ENCODE results near the gene PLXNB1.

The PLXNB1 gene

DNA sequence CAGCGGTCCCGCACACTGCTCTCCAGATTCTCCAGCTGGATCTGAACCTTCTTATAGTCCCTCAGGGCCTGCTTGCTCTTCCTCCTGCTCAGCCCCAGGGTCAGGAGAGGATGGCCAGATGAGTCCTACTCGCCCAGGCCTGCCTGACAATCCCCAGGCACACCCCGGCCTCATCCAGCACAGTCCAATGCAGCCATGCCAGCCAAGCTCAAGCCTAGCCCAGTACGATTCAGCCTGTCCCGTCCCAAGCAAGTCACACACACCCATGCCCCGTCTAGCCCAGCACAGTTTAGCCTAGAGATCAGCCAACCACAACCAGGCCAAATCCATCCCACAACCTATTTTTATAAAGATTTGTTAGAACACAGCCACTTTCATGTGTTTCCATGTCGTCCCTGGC, 16.8 kb downstream of the PLXNB1 start:
- no peaks in the 10 kb centered on the region for H3K9me3 Mint-ChIP-seq
- no peak overlapping the region for H3K27ac Mint-ChIP-seq
- H3K27me3 Mint-ChIP-seq = no peaks in the 10 kb centered on the region
- H3K4me3 Mint-ChIP-seq = no peak overlapping the region
- no peak for ATAC-seq
- H3K4me1 Mint-ChIP-seq = no peaks in the 10 kb centered on the region
- DNase-seq = no peak
- H3K36me3 Mint-ChIP-seq (ENCODE audit: low read depth) = no peaks in the 10 kb centered on the region

DNA sequence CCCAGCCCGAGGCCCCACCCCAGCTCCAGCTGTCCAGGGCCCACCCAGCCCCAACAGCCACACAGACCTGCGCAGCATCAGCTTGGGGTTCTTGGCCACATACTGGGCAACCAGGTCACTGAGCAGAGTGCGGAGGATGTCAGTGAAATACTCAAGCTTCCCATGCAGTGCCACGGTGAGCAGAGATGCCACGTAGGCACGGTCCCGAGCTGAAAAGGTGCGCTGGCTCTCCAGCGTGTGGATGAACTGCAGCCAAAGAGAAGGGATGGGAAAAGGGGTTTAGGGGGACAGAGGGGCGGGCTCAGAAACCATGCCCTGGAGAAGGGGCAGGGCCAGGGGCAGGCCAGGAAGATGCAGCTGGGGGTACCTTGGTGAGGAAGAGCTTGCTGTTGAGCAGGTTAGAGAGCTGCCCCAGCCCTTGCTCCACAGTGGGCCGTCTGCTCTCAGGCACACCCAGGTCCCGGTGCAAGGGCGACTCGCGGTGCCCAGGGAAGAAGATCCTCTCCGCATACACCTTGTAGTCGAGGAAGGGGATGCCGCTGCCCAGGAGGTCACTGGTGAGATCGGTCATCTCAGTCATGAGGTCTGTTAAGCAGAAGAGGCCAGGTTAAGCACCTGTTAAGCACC, 17.4 kb downstream of the PLXNB1 start:
- no peak overlapping the region for H3K4me3 Mint-ChIP-seq
- ATAC-seq = no peak
- H3K9me3 Mint-ChIP-seq = no peaks in the 10 kb centered on the region
- no peaks in the 10 kb centered on the region for H3K36me3 Mint-ChIP-seq (ENCODE audit: low read depth)
- no peak overlapping the region for H3K27ac Mint-ChIP-seq
- no peaks in the 10 kb centered on the region for H3K27me3 Mint-ChIP-seq
- no peaks in the 10 kb centered on the region for H3K4me1 Mint-ChIP-seq
- no peak for DNase-seq

GRCh38 chr3:48411606-48412374, 18.1 kb downstream of the PLXNB1 start:
- ATAC-seq = no peak
- Mint-ChIP-seq H3K4me3 (no peak overlapping the region), H3K27ac (no peak overlapping the region)

DNA sequence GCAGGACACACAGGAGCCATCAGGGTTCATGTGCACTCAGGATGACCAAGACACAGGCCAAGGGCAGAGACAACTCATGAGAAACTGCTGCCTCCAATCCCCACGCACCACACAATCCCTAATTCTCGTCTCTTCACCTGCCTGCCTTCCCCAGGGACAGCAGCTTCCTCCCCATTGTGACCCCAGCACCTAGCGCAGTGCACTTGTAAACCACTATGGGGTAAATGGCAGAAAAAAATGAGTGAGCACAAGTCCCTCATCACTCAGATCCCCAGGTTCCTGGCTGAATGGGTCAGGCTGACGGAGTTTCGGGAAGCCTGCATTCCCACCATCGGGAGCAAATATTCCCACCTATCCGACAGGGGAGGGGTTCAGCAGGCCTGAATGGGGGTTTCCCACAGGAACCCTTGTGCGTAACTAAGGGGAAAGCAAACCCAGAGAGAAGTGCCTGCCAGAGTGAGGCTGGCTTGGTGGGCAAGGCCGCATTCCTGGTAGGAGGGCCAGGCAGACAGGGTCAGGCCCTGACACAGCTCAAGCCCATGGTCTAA, 18.8 kb downstream of the PLXNB1 start:
- H3K4me1 Mint-ChIP-seq = no peaks in the 10 kb centered on the region
- no peak for ATAC-seq

More at GRCh38 chr3:48411606-48412374, 18.1 kb downstream of the PLXNB1 start:
- Mint-ChIP-seq H3K4me1 (no peaks in the 10 kb centered on the region), H3K9me3 (no peaks in the 10 kb centered on the region), H3K27me3 (no peaks in the 10 kb centered on the region), H3K36me3 (ENCODE audit: low read depth) (no peaks in the 10 kb centered on the region)
- DNase-seq = no peak

DNA sequence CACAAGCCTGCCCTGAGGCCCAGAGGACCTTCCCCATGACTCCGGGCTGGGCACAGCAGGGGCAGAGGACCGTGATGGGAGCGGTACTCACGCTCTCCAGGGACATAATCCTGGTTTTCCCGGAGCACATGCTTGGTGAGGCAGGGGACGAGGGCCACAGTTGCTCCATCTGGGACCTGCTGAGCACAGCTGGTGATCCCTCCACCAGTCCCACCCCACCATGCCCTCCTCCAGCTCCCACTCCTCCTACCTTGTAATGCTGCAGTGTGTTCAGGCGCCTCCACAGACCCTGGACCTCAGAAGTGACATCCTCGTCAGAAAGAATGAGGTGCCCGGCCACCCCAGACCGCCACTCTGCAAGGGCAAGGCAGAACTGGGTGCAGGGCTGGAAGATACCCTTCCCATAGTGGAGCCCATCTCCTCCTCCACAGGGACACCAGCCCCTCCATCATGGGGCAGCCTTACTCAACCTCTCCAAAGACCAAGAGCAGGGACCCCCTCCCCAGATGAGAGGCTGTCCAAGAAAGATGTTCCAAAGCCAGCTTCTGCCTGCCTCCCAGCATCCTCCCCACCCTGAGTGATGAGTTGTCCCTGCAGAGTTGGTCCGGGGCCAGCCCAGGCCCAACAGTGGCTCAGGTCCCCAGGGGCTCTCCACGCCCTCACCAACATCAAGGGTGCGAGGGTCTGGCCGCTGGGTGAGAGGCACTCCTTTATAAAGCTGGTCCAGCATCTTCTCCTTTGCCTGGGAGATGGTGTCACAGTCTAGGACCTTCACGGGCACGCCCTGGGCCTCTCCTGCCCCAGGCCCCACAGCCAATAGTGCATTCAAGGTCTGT, 19.5 kb downstream of the PLXNB1 start:
- Mint-ChIP-seq H3K4me3 (no peak overlapping the region), H3K4me1 (no peaks in the 10 kb centered on the region), H3K36me3 (ENCODE audit: low read depth) (no peaks in the 10 kb centered on the region), H3K27me3 (no peaks in the 10 kb centered on the region), H3K9me3 (no peaks in the 10 kb centered on the region), H3K27ac (no peak overlapping the region)
- DNase-seq (no peak), ATAC-seq (no peak)

More for the DNA sequence above, 18.8 kb downstream of the PLXNB1 start:
- H3K36me3 Mint-ChIP-seq (ENCODE audit: low read depth) = no peaks in the 10 kb centered on the region
- H3K27me3 Mint-ChIP-seq = no peaks in the 10 kb centered on the region
- H3K27ac Mint-ChIP-seq = no peak overlapping the region
- no peaks in the 10 kb centered on the region for H3K9me3 Mint-ChIP-seq
- DNase-seq = no peak
- no peak overlapping the region for H3K4me3 Mint-ChIP-seq

GRCh38 chr3:48409291-48410201, 20.3 kb downstream of the PLXNB1 start:
- no peaks in the 10 kb centered on the region for H3K9me3 Mint-ChIP-seq
- H3K4me3 Mint-ChIP-seq = no peak overlapping the region
- no peak for DNase-seq
- H3K4me1 Mint-ChIP-seq = no peaks in the 10 kb centered on the region
- no peak for ATAC-seq
- no peak overlapping the region for H3K27ac Mint-ChIP-seq
- H3K27me3 Mint-ChIP-seq = no peaks in the 10 kb centered on the region
- H3K36me3 Mint-ChIP-seq (ENCODE audit: low read depth) = no peaks in the 10 kb centered on the region

DNA sequence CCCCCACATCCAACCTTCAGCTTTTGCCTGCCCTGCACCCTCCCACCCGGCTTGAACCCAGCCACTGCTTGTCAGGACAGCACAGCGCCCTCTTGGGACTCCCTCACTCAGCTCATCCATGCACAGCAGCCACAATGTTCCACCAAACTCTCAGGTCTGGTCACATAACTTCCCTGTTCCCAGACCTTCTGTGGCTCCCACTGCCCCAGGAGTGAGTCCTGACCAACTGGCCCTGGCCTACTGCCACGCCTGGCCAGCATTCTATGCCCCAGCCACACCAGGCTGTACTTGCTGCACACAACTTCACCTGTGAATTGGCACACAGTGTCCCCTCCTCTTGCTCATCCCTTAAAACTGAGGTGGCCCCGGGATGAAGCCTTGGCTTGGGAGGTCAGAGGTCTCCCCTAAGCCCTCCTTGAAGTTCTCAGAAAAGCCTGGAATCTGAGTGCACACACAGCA, 21.0 kb downstream of the PLXNB1 start:
- H3K9me3 Mint-ChIP-seq = no peaks in the 10 kb centered on the region
- H3K27me3 Mint-ChIP-seq = no peaks in the 10 kb centered on the region
- H3K4me1 Mint-ChIP-seq = no peaks in the 10 kb centered on the region
- DNase-seq = no peak
- no peak for ATAC-seq
- H3K36me3 Mint-ChIP-seq (ENCODE audit: low read depth) = no peaks in the 10 kb centered on the region
- H3K4me3 Mint-ChIP-seq = no peak overlapping the region
- H3K27ac Mint-ChIP-seq = no peak overlapping the region

DNA sequence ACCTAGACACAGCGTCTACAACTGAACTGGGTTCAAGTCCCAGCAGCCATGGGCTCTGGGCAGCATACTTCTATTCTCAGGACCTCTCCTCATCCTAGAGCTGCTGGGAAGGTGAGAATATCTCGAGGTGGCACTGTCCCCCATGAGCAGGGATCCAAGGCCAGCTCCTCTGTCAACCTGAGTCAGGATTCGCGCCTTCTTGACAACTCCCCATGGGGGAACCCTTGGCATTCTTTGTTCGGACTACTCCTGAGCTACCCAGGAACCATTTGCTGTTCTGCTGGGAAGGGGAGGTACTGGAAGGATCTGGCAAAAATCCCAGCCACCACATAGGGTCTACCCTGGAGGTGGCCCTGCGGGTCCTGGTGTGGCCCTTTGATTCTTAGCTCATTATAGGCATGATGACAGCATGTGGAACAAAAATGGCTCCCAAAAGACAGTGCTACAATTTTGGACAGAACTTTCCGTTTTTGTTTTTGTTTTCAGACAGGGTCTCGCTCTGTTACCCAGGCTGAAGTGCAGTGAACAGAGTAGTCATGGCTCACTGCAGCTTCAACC, 22.3 kb downstream of the PLXNB1 start:
- no peak for ATAC-seq
- no peaks in the 10 kb centered on the region for H3K36me3 Mint-ChIP-seq (ENCODE audit: low read depth)
- no peak overlapping the region for H3K27ac Mint-ChIP-seq
- no peaks in the 10 kb centered on the region for H3K4me1 Mint-ChIP-seq
- no peak overlapping the region for H3K4me3 Mint-ChIP-seq
- DNase-seq = no peak
- no peaks in the 10 kb centered on the region for H3K9me3 Mint-ChIP-seq
- H3K27me3 Mint-ChIP-seq = no peaks in the 10 kb centered on the region

DNA sequence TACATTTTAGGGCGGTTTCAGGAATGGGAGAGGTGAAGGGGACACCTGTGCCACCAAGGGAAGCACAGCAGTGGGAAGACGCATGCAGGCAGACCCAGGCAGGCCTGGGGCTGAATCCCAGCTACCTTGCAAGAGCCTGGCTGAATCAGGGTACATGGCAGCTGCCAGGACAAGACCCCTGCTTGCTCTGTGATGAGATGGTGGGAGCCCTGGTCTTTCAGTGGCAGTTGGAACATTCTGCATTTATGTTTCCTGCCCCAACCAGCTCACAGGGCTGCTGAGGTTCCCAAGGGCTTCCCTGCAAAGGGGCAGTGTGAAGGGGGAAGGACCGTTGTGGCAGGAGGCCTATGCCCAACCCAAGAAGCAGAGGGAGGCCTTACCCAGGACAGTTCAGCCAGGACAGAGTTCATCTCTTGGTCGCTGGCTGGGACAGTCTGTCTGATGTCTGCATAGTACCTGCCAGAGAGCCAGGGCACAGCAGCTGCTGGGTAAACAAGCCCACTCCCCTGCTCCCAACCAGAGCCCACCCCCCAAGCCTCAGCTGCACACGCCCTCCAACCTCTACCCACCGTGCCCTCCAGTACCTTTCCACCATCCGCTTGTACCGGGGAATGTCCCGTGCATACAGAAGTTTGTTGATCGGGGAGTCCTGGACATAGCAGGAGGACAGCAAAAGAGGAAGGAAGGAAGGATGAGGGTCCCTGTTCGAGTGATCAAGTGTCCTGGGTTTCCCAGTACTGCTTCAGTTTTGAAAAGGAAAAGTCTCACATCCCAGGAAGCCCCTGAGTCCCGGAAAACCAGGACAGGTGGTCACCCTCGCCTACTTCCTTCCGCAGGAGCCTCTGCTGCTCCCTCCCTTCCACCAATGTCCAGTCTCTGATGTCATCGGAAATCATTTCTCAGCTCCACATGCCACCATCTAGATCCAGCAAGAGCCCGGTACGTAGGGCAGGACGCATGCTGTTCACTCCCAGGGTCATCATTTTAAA, 23.1 kb downstream of the PLXNB1 start:
- Mint-ChIP-seq H3K36me3 (ENCODE audit: low read depth) (no peaks in the 10 kb centered on the region), H3K4me1 (no peaks in the 10 kb centered on the region), H3K27ac (no peak overlapping the region), H3K4me3 (no peak overlapping the region), H3K9me3 (no peaks in the 10 kb centered on the region), H3K27me3 (no peaks in the 10 kb centered on the region)
- DNase-seq = no peak
- no peak for ATAC-seq

- H3K4me1 Mint-ChIP-seq = no peaks in the 10 kb centered on the region
- H3K36me3 Mint-ChIP-seq (ENCODE audit: low read depth) = no peaks in the 10 kb centered on the region
- DNase-seq = no peak
- H3K4me3 Mint-ChIP-seq = no peak overlapping the region
- no peaks in the 10 kb centered on the region for H3K9me3 Mint-ChIP-seq
- no peaks in the 10 kb centered on the region for H3K27me3 Mint-ChIP-seq
- H3K27ac Mint-ChIP-seq = no peak overlapping the region
- ATAC-seq = no peak
Observed at GRCh38 chr3:48405971-48406370, 23.9 kb downstream of the PLXNB1 start.

DNA sequence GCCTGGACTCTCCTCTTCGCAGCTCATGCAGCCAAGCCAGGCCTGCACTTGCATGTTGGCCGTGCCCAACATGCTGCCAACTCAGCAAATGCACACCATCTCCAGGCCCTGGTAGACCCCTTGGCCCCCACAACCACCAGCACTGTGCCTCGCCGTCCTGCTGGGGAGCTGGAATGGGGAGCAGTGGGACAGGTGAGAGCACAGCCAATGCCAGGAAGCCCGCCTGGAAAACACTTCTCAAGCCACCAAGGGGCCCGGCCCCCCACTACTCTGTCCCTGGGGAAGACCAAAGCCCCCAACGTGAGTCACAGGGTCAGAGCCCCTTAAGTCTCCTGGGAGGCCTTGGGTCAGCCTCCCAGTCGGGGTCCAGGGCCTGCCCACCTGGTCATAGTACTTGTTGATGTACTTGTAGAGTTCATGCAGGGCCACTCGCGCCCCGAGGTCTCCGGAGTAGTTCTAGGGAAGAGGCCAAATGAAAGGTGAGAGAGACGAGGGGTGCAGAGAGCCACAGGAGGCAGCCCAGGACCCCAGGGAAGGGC, 24.5 kb downstream of the PLXNB1 start:
- DNase-seq (no peak), ATAC-seq (no peak)
- H3K27ac Mint-ChIP-seq = no peak overlapping the region
- H3K4me1 Mint-ChIP-seq = no peaks in the 10 kb centered on the region
- H3K4me3 Mint-ChIP-seq = no peak overlapping the region
- H3K36me3 Mint-ChIP-seq (ENCODE audit: low read depth) = no peaks in the 10 kb centered on the region
- H3K9me3 Mint-ChIP-seq = no peaks in the 10 kb centered on the region
- no peaks in the 10 kb centered on the region for H3K27me3 Mint-ChIP-seq

DNA sequence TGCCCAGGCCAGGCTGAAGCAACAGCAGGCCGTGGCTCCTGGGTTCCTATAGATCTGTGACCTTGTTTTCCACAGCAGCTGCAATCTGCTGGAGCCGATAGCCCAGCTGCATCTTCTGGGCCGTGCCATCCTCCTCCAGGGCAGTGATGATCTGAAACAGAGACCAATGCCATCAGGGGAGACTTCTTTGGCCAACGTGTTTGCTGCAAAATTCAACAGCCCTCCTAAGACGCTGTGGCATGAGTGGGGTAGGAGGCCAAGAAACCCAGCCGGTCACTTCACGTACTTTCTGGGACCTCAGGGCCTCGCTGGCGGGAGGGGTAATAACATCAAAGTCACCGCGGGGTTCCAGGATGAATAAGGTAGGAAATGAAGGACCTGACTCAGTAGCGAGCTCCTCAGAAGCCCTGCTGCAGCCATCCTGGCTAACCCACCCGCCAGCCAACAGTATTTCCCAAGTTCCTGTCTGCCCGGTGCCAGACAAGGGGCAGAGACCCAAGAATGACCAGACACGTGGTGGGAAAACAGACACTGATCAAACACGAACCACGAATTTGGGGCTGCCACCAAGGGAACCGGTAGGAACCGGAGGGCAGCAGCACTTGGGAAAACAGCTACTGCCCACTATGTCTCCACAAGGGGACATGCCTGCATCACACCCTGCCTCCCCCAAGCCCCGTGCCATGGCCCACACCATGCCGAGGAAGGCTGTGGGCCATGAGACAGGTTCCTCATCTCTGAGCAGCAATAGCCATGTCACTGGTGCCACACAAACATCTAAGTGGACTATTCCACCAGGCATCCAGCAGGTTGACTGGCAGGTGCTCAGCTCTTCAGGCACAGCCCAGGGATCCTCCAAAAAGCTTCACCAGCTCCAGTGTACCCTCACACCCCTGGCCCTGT, 25.2 kb downstream of the PLXNB1 start:
- no peaks in the 10 kb centered on the region for H3K27me3 Mint-ChIP-seq
- no peaks in the 10 kb centered on the region for H3K9me3 Mint-ChIP-seq
- H3K4me1 Mint-ChIP-seq = no peaks in the 10 kb centered on the region
- no peak overlapping the region for H3K27ac Mint-ChIP-seq
- DNase-seq (no peak), ATAC-seq (no peak)
- H3K4me3 Mint-ChIP-seq = no peak overlapping the region
- no peaks in the 10 kb centered on the region for H3K36me3 Mint-ChIP-seq (ENCODE audit: low read depth)

All from activated naive CD8-positive, alpha-beta T cell treated with anti-CD3 and anti-CD28 coated beads, Interleukin-2, amount 50 U/mL, for 24 hours (primary cell).